Measurements from ENCODE around the gene DAB2. TPM values are rescaled to one million over a fixed set of nuclear protein-coding genes. Genes with fewer than 3 reads are reported as not detected.

The DAB2 gene
- total RNA-seq, 4 donors from 2014 or later, result 22.9 to 57.4 (median 54.6) TPM

DNA sequence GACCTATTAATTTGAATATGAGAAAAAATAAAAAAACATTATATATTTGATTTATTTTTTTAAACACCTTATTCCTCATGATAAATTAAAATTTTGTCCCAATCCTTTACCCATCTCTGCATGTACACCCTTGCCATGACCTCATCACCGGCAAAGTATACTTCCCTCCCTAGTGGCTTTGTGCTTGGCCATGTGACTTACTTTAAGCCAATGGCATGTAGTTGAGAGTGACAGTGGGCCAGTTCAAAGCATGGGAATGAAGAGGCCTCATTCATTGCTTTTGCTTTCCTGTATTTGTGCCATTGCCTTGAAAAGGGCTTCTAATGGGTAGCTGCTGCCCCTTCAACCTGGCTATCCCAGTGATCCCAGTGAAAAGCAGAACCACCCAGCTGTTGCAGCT is 91.7 kb downstream of the DAB2 start:
- Histone ChIP-seq H3K4me1 (no peaks in the 10 kb centered on the region), H3K27ac (no peak overlapping the region), H3K9me3 (no peaks in the 10 kb centered on the region), H3K36me3 (no peaks in the 10 kb centered on the region), H3K27me3 (no peaks in the 10 kb centered on the region), H3K4me3 (replicated peaks in 1 of 3) (no peak overlapping the region)
- WGBS, 2 donors, result 92% methylated on average over 1 of the region's 1 CpG
- DNase-seq, result no peak
- TF ChIP-seq POLR2A (IDR thresholded peaks at IDR 0.05), result no peak
- TF ChIP-seq, protein P1, sequence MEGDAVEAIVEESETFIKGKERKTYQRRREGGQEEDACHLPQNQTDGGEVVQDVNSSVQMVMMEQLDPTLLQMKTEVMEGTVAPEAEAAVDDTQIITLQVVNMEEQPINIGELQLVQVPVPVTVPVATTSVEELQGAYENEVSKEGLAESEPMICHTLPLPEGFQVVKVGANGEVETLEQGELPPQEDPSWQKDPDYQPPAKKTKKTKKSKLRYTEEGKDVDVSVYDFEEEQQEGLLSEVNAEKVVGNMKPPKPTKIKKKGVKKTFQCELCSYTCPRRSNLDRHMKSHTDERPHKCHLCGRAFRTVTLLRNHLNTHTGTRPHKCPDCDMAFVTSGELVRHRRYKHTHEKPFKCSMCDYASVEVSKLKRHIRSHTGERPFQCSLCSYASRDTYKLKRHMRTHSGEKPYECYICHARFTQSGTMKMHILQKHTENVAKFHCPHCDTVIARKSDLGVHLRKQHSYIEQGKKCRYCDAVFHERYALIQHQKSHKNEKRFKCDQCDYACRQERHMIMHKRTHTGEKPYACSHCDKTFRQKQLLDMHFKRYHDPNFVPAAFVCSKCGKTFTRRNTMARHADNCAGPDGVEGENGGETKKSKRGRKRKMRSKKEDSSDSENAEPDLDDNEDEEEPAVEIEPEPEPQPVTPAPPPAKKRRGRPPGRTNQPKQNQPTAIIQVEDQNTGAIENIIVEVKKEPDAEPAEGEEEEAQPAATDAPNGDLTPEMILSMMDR (IDR thresholded peaks at IDR 0.05), result no peak
- intact Hi-C loops (cut with DNase I), result no loop called here

- Histone ChIP-seq H3K36me3 (no peaks in the 10 kb centered on the region), H3K27ac (no peak overlapping the region), H3K27me3 (no peaks in the 10 kb centered on the region), H3K9me3 (no peaks in the 10 kb centered on the region), H3K4me1 (no peaks in the 10 kb centered on the region), H3K4me3 (replicated peaks in 1 of 3) (no peak overlapping the region)
- no peak for TF ChIP-seq POLR2A (IDR thresholded peaks at IDR 0.05)
- TF ChIP-seq, protein P1 (IDR thresholded peaks at IDR 0.05), result no peak
- intact Hi-C loops (cut with DNase I), result no loop called here
- no peak for DNase-seq
- 85 to 94% methylated on average over 2 of the region's 2 CpGs for WGBS, 2 donors
Measured at GRCh38 chr5:39331861-39332381, 92.9 kb downstream of the DAB2 start.

DNA sequence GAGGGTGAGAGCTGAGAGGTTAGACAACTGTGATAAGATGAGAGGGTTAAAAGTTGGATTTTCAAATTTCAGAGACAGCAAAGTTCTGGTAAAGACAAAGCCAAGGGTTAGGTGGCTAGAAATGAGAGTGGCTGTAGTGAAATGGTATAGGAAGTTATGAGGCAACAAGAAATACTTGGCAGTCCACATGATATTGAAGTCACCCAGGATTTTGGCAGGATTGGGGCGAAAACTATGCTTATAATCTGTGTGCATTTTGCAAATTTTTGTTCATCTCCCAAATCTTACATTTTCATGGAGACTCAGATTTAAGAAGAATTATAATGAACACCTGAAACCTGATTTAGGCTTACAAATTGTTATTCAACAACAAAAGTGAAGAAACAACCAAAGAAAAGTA is 96.0 kb downstream of the DAB2 start:
- Histone ChIP-seq H3K27ac (no peak overlapping the region), H3K27me3 (no peaks in the 10 kb centered on the region), H3K36me3 (no peaks in the 10 kb centered on the region), H3K9me3 (no peaks in the 10 kb centered on the region), H3K4me1 (no peaks in the 10 kb centered on the region), H3K4me3 (replicated peaks in 1 of 3) (no peak overlapping the region)
- no peak for DNase-seq
- TF ChIP-seq, protein P1 (IDR thresholded peaks at IDR 0.05), result no peak
- no peak for TF ChIP-seq POLR2A (IDR thresholded peaks at IDR 0.05)
- intact Hi-C loops (cut with DNase I), result no loop called here
- 92 to 93% methylated on average over 1 of the region's 1 CpG for WGBS, 2 donors

- H3K4me3 ChIP-seq (replicated peaks in 1 of 3), result no peak overlapping the region
- H3K9me3 ChIP-seq, result no peaks in the 10 kb centered on the region
- no peaks in the 10 kb centered on the region for H3K36me3 ChIP-seq
- no peak overlapping the region for H3K27ac ChIP-seq
- intact Hi-C loops (cut with DNase I), result no loop called here
- 78 to 80% methylated on average over 3 of the region's 3 CpGs for WGBS, 2 donors
- H3K4me1 ChIP-seq, result no peaks in the 10 kb centered on the region
- H3K27me3 ChIP-seq, result no peaks in the 10 kb centered on the region
- TF ChIP-seq, protein P1 (IDR thresholded peaks at IDR 0.05), result no peak
- TF ChIP-seq POLR2A (IDR thresholded peaks at IDR 0.05), result no peak
- DNase-seq, result no peak
Measured at GRCh38 chr5:39323542-39323941, 101.2 kb downstream of the DAB2 start.

Other genes with a start within 250 kb of the DAB2 start
- gene FYB1, start 205.4 kb downstream of the DAB2 start, total RNA-seq, result 10 to 100 TPM in 1 of 4 donors, 1 to 10 TPM in 3; 2.4 to 15.6 (median 3.7) TPM
- not detected for gene C9, start 60.5 kb downstream of the DAB2 start, total RNA-seq

All from thyroid gland (tissue), 4 donors.